Loucy (cell line): ENCODE measurements around the gene CHIT1.

Experiments used
- CTCF ChIP-seq: fragments of 200-600 bp; sonication (generic); conservative IDR thresholded peaks from 2 replicates; pipeline ENCODE4 v1.5.1; 2014; ENCODE audit warnings: mild to moderate bottlenecking, antibody characterized with exemption, low read length
- EZH2phosphoT487 ChIP-seq: fragments of 200-600 bp; IDR thresholded peaks from 2 replicates; pipeline ENCODE4 v1.6.1; 2018; ENCODE audit warnings: antibody characterized with exemption, mild to moderate bottlenecking, moderate library complexity, borderline replicate concordance

GRCh38 chr1:203184467-203184866 is 45.0 kb downstream of the CHIT1 start:
- TF ChIP-seq CTCF (no peak), EZH2phosphoT487 (no peak)
